NCI-H526 (cell line): ENCODE results near the gene POU2F3.
"Not testable (repeated sequence)": the region's sequence is repeated elsewhere in the genome, so short reads cannot be mapped to it uniquely, and the experiment has no call there.

ENCODE experiments used
- DNase-seq, 2 experiments: peaks; one replicate each; lab custom pipeline; 2025; lab: John Stamatoyannopoulos, UW

Gene POU2F3

GRCh38 chr11:120249279-120250262, 9.6 kb downstream of the POU2F3 start:
- no peak for DNase-seq

- peak in 1 of 2 experiments; percentile 83 for DNase-seq
Observed at GRCh38 chr11:120253377-120253776, 13.4 kb downstream of the POU2F3 start.

DNA sequence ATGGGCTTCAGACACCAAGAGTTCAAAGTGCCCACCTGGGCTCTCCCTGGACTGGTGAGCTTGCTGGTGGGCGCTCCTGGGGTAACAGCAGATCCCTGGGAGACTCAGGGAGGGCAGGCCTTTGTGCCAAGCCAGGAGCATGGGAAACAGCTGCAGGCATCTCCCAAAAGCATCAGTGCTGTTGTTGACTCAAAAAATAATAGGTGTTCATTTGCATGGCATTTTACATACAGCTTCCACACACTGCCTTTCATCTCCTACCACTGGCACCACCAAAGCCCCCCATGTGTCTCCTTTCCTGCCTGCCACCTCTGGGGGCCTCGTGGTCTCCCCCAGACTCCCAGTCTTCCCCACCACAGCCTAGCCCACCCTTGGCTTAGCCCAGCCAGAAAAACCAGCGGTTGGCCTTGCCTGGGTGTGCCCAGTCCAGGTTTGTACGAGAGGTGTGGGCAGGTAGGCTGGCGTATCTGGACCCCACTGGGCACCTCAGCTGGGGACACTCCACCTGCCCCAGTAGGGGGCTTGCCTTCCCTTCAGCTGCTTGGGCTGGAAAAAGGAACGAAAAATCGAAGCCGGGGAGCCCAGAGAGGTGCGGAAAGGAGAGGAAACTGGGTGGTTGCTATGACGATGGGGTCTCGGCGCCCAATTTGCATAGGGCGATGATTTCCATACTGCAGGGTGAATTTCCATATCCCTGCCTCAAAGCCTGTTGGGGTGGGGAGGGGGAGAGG, 15.0 kb downstream of the POU2F3 start:
- DNase-seq = peak; percentile 100

DNA sequence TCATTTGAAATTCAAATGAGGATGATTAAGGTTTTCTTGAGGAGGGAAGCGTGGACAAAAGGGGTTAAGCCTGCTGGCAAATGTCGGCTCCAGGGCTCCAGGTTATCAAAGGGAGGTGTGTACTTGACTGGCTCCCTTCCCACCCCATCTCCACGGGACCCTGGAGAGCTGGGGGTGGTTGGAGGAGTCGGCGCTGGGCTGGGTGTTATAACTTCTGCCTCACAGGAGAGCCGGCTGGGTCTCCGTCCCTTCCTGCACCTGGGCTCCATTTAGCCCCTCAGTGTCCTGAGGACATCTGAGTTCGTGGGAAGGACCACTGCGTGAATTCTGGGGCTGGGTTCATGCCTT, 15.6 kb downstream of the POU2F3 start:
- DNase-seq = no peak

- no peak for DNase-seq
Observed at GRCh38 chr11:120256178-120256577, 16.2 kb downstream of the POU2F3 start.

DNA sequence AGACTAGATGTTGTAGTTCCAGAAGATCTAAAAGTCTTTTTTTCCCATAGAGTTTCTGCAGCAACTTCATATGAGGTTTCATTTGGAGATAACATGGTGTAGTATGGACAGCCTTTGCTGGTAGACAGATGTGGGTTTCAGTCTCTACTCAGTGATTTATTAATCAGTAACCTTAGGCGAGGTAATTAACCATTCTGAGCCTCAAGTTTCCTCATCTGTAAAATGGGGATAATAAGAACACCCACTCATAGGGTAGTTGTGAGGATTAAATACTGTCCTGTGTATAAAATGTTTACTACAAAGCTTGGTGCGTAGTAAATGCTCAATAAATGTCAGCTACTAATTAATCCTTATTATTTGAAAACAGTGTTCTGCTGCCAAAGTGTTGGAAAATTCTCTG, 16.8 kb downstream of the POU2F3 start:
- no peak for DNase-seq

- DNase-seq = no peak
Observed at GRCh38 chr11:120257346-120257745, 17.4 kb downstream of the POU2F3 start.

- peak; percentile 45 to 70 for DNase-seq
Observed at GRCh38 chr11:120258661-120259060, 18.7 kb downstream of the POU2F3 start.

- peak in 1 of 2 experiments; percentile 57 for DNase-seq
Observed at GRCh38 chr11:120259241-120259640, 19.3 kb downstream of the POU2F3 start.

DNA sequence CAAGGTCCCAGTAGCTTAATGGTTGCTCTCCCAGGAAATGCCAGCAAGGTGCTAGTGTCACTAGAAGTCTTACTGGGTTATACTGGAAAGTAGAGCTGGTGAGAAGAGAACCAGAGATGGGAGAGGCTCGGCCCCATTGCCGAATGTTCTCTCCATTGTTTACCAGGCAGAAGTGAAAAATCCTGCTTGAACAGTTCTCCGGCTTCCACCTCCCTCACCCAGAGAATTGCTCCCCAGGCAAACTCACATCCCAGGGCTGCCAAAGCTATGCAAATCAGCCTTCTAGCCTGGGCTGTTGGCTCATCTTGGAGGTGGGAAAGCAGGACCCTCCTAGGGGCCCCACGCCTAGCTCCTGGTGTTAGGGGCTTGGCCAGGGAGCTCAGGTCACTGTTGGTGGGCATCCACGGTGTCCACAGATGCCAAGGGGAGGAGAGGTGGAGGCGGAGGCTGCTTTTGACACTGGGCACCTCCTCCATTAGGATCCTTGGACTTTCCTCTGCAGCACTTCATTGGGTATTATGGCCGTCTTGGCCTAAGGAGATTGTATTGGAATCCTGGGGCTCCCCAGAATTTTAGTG, 20.1 kb downstream of the POU2F3 start:
- peak; percentile 62 to 89 for DNase-seq

DNA sequence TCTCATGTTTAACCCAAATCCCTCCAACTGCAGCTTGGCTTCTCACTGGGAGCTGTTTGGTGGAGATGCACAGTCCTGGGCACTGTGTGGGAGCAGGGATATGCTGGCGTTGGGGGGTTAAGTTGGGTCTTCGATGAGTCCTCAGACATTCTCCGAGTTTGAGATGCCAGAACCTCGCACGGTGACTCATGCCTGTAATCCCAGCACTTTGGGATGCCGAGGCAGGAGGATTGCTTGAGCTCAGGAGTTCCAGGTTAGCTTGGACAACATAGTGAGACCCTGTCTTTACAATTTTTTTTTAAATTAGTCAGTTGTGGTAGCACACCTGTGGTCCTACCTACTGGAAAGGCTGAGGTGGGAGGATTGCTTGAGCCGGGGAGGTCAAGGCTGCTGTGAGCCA, 20.7 kb downstream of the POU2F3 start:
- no peak for DNase-seq

GRCh38 chr11:120261321-120261720, 21.4 kb downstream of the POU2F3 start:
- no peak for DNase-seq

- no peak for DNase-seq
Observed at GRCh38 chr11:120261931-120262330, 22.0 kb downstream of the POU2F3 start.

DNA sequence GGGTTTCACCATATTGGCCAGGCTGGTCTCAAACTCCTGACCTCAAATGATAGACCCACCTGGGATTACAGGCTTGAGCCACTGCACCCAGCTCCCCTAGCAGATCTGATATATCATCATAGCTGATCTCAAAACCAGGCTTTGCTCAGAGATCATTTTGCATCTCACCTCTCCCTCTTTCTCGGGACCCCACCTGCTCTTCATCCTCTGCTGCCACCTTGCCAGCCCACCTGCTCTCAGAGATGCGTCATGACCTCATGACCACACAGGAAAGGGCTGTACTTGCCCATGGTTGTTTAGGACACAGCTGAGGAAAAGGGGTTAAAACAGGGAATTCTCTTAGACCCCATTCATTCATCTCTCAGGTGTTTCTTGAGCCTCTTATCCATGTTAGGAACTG, 27.4 kb downstream of the POU2F3 start:
- DNase-seq = no peak

- no peak for DNase-seq
Observed at GRCh38 chr11:120268686-120269085, 28.7 kb downstream of the POU2F3 start.

DNA sequence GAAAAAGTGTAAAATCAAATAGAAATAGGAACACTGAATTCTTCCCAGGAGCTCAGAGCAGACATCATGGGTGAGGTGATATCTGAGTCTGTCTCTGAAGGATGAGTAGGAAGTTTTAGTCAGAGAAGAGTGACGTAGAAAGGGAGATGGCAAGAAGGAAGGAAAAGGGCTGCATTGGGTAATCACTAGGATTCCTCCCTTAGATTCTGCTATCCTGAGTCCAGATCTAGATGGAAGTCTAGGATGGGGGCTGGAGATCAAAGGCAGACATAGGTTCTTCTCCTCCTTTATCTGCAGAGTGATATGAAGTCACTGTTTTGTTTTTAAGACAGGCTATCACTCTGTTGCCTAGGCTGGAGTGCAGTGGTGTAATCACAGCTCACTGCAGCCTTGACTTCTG, 30.4 kb downstream of the POU2F3 start:
- DNase-seq = no peak

DNA sequence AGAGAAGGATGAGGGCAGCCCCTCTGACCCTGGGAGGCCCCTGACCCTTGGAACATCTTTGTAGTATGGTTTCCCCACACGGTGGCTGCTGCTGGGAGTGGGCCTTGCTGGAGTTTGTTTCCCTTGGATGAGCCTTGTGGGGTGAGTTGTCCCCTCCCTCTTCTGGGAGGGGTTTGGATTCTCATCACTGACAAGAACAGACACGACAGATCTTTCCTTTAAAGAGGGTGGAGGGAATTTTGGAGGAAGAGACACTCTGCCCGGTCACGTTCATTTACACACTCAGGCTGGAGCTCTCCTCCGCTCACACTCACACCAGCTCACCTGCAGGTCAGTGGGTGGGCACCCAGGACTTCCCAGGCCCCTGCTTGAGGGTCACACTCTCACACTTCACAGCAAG, 31.7 kb downstream of the POU2F3 start:
- DNase-seq = no peak

- no peak for DNase-seq
Observed at GRCh38 chr11:120272303-120272702, 32.4 kb downstream of the POU2F3 start.

DNA sequence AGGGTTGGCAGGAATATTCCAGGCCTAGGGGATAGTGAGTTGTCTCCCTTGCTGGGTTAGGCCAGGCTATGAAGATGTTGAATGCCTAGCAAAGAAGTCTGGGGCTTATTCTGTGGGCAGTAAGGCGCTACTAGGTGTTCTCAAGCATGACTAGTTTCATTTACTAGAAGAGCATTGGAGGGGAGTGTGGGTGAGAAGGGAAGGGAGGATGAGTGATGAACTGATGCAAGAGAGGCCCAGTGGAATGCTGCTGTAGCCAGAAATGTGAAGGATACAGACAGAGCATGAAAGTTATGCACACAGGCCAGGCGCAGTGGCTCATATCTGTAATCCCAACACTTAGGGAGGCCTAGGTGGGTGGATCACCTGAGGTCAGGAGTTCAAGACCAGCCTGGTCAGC, 33.5 kb downstream of the POU2F3 start:
- no peak for DNase-seq

- DNase-seq = not testable (repeated sequence)
Observed at GRCh38 chr11:120273956-120274355, 34.0 kb downstream of the POU2F3 start.

DNA sequence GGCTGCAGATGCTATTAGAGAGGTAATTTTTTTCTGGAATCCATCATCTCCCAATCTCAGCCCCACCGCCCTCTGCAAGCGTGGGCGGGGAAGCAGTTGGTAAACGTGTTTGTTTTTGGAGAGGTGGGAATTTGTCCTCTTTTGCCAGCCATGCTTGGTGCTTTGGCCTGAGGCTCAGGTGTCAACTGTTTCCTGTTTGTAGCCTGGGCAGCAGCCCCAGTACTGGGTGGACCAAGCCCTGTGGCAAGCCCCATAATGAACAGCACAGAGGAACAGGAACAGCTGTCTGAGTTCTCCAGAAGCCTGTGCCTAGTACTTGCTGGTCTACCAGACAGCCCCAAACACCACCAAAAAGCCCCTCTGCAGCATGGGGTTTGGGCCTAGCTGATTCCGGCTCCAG, 39.6 kb downstream of the POU2F3 start:
- DNase-seq = no peak

DNA sequence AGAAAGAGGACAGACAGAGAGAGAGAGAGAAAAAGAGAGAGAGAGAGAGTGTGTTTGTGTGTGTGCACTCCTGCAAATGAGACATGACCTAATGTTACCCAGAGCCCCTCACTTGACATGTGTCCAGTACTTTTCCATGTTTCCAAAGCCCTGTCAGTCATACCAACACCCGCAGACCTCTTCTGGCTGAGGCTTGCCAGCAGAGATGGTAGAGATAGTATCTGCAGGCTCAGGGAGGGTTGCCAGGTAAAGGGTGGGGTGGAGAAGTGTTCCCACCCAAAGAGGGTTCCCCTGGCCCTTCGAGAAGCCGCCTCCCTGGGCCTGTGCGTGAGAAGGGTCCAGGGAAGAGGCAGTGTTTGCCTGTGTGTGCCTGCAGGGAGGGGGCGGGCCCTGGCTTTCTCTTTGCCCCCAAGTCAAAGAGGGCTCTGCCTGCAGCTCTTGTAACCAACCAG, 40.7 kb downstream of the POU2F3 start:
- DNase-seq = no peak
